ENCODE results near the gene AP5Z1. TPM values are rescaled to one million over a fixed set of nuclear protein-coding genes. Genes with fewer than 3 reads are reported as not detected.

AP5Z1 gene
- total and polyA plus RNA-seq, 2 of the 4 experiments (the other 2 are of a cell fraction), result 9.7 to 38.7 TPM

DNA sequence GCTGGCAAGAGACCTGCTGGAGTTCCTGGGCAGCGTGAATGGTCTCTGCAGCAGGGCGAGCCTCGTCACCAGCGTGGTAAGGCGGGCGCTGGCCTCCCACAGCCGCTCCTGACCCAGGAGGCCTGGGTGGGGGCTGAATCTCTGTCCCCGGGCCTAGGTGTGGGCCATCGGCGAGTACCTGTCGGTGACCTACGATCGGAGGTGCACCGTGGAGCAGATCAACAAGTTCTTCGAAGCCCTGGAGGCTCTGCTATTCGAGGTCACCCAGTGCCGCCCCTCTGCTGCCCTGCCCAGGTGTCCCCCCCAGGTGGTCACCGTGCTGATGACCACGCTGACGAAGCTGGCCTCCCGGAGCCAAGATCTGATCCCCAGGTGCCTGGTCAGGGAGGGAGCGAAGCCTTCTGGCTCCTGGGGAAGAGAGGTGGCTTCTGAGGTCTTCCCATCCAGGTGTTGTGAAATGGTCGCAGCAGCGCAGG, 15.1 kb downstream of the AP5Z1 start:
- no peak overlapping the region for H3K4me2 ChIP-seq (ENCODE audit: low read depth, low read length)
- dilution Hi-C loops (cut with HindIII; ENCODE audit: low sequenced_read_pairs, unreplicated experiment) (no loop called here), intact Hi-C loops (cut with micrococcal nuclease) (no loop called here), in situ Hi-C loops (cut with MboI; ENCODE audit: low sequenced_read_pairs) (no loop called here)
- no peak overlapping the region for H2BK15ac ChIP-seq (ENCODE audit: low read depth, low read length)
- H3K9me1 ChIP-seq (ENCODE audit: insufficient read depth, low read length), result 0 out of 2 replicates have a peak, but pooled peaks cover 3% of the 10 kb centered on the region
- no peaks in the 10 kb centered on the region for H3K27me3 ChIP-seq (ENCODE audit: control insufficient read depth, insufficient read depth, low read length)
- H3K9me3 ChIP-seq (ENCODE audit: control insufficient read depth, insufficient read depth, low read length), result no peaks in the 10 kb centered on the region
- no peak overlapping the region for H3K4me3 ChIP-seq (ENCODE audit: insufficient read depth, low read depth, low read length)
- H3K27ac ChIP-seq (ENCODE audit: insufficient read depth, low read length), result no peak overlapping the region
- no peak overlapping the region for H3K9ac ChIP-seq (ENCODE audit: low read depth, low read length)
- H3K36me3 ChIP-seq (ENCODE audit: control insufficient read depth, insufficient read depth, low read length), result peaks cover 60% of the 10 kb centered on the region
- POLR2A ChIA-PET (ENCODE audit: unreplicated experiment), result no interaction called here
- no peak overlapping the region for H3K23ac ChIP-seq (ENCODE audit: low read depth, low read length)
- 98% methylated on average over 15 of the region's 24 CpGs; no CpG with 5 or more reads in 1 of the 2 experiments for whole genome bisulfite sequencing, 2 experiments (ENCODE audit: extremely low coverage in 2 of 2, insufficient read length in 1 of 2)
- H4K91ac ChIP-seq (ENCODE audit: insufficient read depth, low read depth, low read length), result no peak overlapping the region
- H4K20me1 ChIP-seq (ENCODE audit: insufficient read depth, low read length), result no peaks in the 10 kb centered on the region
- CTCF ChIA-PET, result no interaction called here
- no peak overlapping the region for H3K56ac ChIP-seq (ENCODE audit: extremely low read depth, insufficient read depth, low read length)
- ATAC-seq (ENCODE audit: low read depth) (no peak), DNase-seq (no peak)
- no peak overlapping the region for H2AK9ac ChIP-seq (replicated peaks; ENCODE audit: low read depth, low read length, poor library complexity)
- no peak overlapping the region for H4K5ac ChIP-seq (ENCODE audit: low read depth, low read length)
- no peak overlapping the region for H2BK20ac ChIP-seq (ENCODE audit: low read depth, low read length)
- no peaks in the 10 kb centered on the region for H3K79me1 ChIP-seq (ENCODE audit: low read depth in 1 of 2, low read length in 2 of 2)
- no peak for TF ChIP-seq NFE2L2 (IDR thresholded peaks at IDR 0.05; ENCODE audit: low read depth, low read length)
- no peak for TF ChIP-seq CEBPB (IDR thresholded peaks at IDR 0.05; ENCODE audit: low read depth, low read length)
- TF ChIP-seq, protein P1, sequence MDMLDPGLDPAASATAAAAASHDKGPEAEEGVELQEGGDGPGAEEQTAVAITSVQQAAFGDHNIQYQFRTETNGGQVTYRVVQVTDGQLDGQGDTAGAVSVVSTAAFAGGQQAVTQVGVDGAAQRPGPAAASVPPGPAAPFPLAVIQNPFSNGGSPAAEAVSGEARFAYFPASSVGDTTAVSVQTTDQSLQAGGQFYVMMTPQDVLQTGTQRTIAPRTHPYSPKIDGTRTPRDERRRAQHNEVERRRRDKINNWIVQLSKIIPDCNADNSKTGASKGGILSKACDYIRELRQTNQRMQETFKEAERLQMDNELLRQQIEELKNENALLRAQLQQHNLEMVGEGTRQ (IDR thresholded peaks at IDR 0.05; ENCODE audit: low read depth, low read length), result no peak
- no peak for TF ChIP-seq POLR2A (IDR thresholded peaks at IDR 0.05; ENCODE audit: low read depth, low read length)
- TF ChIP-seq CHD1 (IDR thresholded peaks at IDR 0.05; ENCODE audit: low read depth, low read length), result no peak
- TF ChIP-seq MAFK (IDR thresholded peaks at IDR 0.05; ENCODE audit: low read depth, low read length), result no peak
- no peak for TF ChIP-seq RFX5 (IDR thresholded peaks at IDR 0.05; ENCODE audit: low read depth, low read length)
- TF ChIP-seq BHLHE40 (IDR thresholded peaks at IDR 0.05; ENCODE audit: low read depth, low read length), result no peak
- no peak for TF ChIP-seq ELK1 (IDR thresholded peaks at IDR 0.05; ENCODE audit: borderline replicate concordance, low read depth, low read length)
- no peak overlapping the region for H2BK5ac ChIP-seq (ENCODE audit: low read depth, low read length, poor library complexity, severe bottlenecking)
- no peak overlapping the region for H4K8ac ChIP-seq (ENCODE audit: low read depth in 2 of 2, low read length in 2 of 2)
- no peak overlapping the region for H2BK120ac ChIP-seq (ENCODE audit: low read depth, low read length)
- H3K14ac ChIP-seq (replicated peaks; ENCODE audit: low read depth, low read length), result no peak overlapping the region
- no peaks in the 10 kb centered on the region for H3K4me1 ChIP-seq (ENCODE audit: control insufficient read depth, insufficient read depth, low read length)
- no TSS peak for BruUV-seq (replicated peaks)
- H2AK5ac ChIP-seq (ENCODE audit: low read depth, low read length), result no peak overlapping the region
- no peak overlapping the region for H2AFZ ChIP-seq (replicated peaks; ENCODE audit: low read length, poor library complexity)
- H3K4ac ChIP-seq (ENCODE audit: low read depth, low read length), result no peak overlapping the region
- no peak overlapping the region for H3K18ac ChIP-seq (ENCODE audit: low read depth, low read length)
